ENCODE data around the gene THSD4.
"Not testable (repeated sequence)": the region's sequence is repeated elsewhere in the genome, so short reads cannot be mapped to it uniquely, and the experiment has no call there.

The THSD4 gene

GRCh38 chr15:71202712-71203111 lies 87.4 kb downstream of the THSD4 start:
- DNase-seq (ENCODE audit: low read depth) = no peak
- TF ChIP-seq CTCF (IDR thresholded peaks at IDR 0.05; ENCODE audit: low read length, missing control alignments) = no peak
- H3K4me3 ChIP-seq (replicated peaks; ENCODE audit: low read depth, low read length) = no peak overlapping the region

GRCh38 chr15:71203586-71204474 lies 88.6 kb downstream of the THSD4 start:
- no peak for TF ChIP-seq CTCF (IDR thresholded peaks at IDR 0.05; ENCODE audit: low read length, missing control alignments)
- DNase-seq (ENCODE audit: low read depth) = no peak
- no peak overlapping the region for H3K4me3 ChIP-seq (replicated peaks; ENCODE audit: low read depth, low read length)

- no peak overlapping the region for H3K4me3 ChIP-seq (replicated peaks; ENCODE audit: low read depth, low read length)
- TF ChIP-seq CTCF (IDR thresholded peaks at IDR 0.05; ENCODE audit: low read length, missing control alignments) = no peak
- no peak for DNase-seq (ENCODE audit: low read depth)
Observed at GRCh38 chr15:71207141-71207540, 91.9 kb downstream of the THSD4 start.

- no peak for TF ChIP-seq CTCF (IDR thresholded peaks at IDR 0.05; ENCODE audit: low read length, missing control alignments)
- DNase-seq (ENCODE audit: low read depth) = no peak
- no peak overlapping the region for H3K4me3 ChIP-seq (replicated peaks; ENCODE audit: low read depth, low read length)
Observed at GRCh38 chr15:71212146-71212545, 96.9 kb downstream of the THSD4 start.

GRCh38 chr15:71213943-71214342 lies 98.7 kb downstream of the THSD4 start:
- H3K4me3 ChIP-seq (replicated peaks; ENCODE audit: low read depth, low read length); DNase-seq (ENCODE audit: low read depth): not testable (repeated sequence)

- H3K4me3 ChIP-seq (replicated peaks; ENCODE audit: low read depth, low read length) = no peak overlapping the region
- TF ChIP-seq CTCF (IDR thresholded peaks at IDR 0.05; ENCODE audit: low read length, missing control alignments) = no peak
- DNase-seq (ENCODE audit: low read depth) = no peak
Observed at GRCh38 chr15:71215126-71215894, 100.0 kb downstream of the THSD4 start.

- no peak overlapping the region for H3K4me3 ChIP-seq (replicated peaks; ENCODE audit: low read depth, low read length)
- DNase-seq (ENCODE audit: low read depth) = no peak
- no peak for TF ChIP-seq CTCF (IDR thresholded peaks at IDR 0.05; ENCODE audit: low read length, missing control alignments)
Observed at GRCh38 chr15:71218272-71218805, 103.1 kb downstream of the THSD4 start.

All from fibroblast of pulmonary artery (primary cell).